ENCODE results near the gene TIPARP.

Gene TIPARP

GRCh38 chr3:156744631-156745030, 70.2 kb downstream of the TIPARP start:
- DNase-seq: no peak

DNA sequence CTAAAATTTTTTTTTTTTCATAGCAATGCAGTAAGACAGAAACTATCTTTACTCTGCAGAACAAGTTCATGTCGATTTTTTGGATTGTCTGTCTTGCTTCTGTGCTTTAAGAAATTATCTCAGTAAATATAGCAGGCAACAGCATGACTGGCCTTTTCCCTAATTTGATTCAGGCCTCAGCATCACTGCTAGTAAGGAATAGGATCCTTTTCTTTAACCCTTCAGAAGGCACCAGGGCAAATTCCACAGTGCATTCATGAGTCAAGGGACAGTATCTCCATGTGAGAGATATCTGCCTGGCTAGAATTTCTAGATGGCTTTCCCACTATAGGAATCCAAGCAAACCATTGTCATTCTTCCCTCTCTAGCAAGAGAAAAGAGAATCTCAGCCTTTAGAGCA, 71.4 kb downstream of the TIPARP start:
- DNase-seq: no peak

- no peak for DNase-seq
These were observed 72.7 kb downstream of the TIPARP start for GRCh38 chr3:156747046-156747445.

DNA sequence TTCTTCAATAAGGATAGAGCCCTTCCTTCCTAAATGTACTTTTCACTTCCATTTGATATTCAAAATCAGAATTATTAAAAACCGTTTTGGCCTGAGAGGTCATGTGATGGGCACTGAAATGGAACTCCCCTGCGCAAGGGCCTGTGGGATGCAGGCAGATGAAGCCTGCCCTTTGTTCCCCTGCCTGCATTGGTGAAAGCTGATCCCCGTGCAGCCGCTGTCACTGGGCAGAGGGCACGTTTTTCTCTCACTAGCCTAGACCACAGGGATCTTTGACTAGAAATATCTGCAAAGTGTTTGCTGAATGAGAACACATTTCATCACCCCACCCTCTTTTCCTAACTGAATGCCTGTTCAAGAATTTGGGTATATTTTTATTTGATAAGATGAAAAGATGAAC, 74.9 kb downstream of the TIPARP start:
- DNase-seq: no peak

DNA sequence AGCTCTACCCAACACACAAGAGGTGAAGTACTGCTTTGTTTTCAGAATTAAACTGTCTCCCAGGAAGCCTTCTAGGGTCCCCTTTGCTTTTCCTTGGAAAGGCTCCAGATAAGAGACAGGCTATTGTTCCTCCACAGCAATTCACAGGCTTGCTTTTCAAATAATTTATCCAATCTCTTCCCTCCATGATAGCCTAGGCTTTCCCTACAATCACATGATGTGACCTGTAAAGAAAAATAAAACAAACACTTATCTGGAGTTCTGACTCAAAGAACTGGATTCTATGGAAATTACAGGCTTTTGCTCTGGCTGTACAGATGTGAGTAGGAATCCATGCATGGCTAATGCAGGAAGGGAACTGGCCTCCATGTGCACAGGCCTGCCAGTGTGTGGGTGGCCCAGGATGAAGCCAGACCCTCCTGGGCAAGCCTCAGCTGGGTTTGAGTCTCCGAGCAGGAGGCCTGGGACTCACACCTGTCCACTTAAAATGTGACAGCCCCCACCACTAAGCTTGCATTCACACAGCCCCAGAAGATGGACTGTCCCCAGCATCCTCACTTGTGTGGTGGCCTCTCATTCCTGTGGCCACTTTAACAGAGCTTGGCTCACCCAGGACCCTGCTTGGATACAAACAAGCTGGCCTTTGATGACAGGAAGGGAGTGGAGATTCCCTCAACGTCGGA, 75.9 kb downstream of the TIPARP start:
- no peak for DNase-seq

GRCh38 chr3:156750874-156751245, 76.5 kb downstream of the TIPARP start:
- DNase-seq: no peak

DNA sequence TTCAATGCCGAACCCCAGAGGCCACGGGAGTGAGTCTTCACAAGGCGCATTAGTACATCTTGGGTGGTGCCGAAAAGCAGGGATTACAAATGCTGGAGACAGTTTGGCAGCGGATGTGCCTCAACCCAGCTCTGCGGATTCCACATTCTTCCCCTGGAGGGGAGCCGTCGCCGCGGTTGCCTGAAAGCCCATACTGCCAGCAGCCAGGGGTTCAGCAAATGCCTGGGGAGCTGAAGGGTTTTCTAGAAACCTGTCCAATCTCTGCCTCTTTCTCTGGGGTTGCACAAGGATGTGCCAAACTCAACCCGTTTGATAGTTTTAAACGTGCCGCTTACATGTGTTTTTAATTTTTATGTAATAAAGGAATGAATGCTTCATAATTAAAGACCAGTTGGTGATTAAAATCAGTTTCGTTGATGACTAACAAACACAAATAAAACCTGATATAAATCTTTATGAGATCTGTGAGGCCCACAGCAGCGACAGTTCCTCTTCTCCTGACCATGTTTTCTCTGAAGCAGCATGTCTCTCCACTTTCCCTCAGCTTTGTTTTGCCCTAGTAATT, 77.2 kb downstream of the TIPARP start:
- DNase-seq: no peak

Measured in activated CD4-positive, alpha-beta T cell treated with anti-CD3 and anti-CD28 coated beads, Interleukin-10, Interleukin-2, amounts not matched to agents 100 ng/mL and 50 ng/mL, durations not matched to agents 16 hours and 8 hours (primary cell).